ENCODE results near the gene MRPL34.
A peak's percentile ranks its signal among the peaks of the same experiment; 100 is the strongest.

Gene MRPL34

DNA sequence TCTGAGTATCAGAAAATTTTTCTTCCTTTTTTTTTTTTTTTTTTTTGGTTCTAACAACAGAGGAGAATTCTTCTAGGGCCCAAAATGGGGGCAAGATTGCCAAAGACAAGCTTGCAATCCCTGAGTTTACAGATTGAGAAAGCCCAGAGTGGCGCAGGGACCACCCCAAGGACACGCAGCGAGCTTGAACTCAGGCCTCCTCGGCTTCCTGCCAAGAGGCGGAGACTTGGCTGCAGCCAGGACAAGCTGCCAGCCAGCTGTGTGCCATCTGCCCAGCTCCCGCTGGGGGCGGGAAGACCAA lies 506 bp upstream of the MRPL34 start:
- H3K4me1 ChIP-seq (ENCODE audit: control insufficient read depth, insufficient read depth, low read length), result peaks cover 18% of the 10 kb centered on the region
- H3K9ac ChIP-seq (ENCODE audit: low read length), result no peak overlapping the region
- H3K27me3 ChIP-seq (ENCODE audit: control insufficient read depth, insufficient read depth, low read length), result no peaks in the 10 kb centered on the region
- peak overlapping the region; percentile 93 for H3K4me3 ChIP-seq (ENCODE audit: low read length)
- H3K27ac ChIP-seq (ENCODE audit: low read depth, low read length), result peak overlapping the region; percentile 92
- no peaks in the 10 kb centered on the region for H3K36me3 ChIP-seq (ENCODE audit: control insufficient read depth, insufficient read depth, low read length)

- Histone ChIP-seq H3K27ac (ENCODE audit: low read depth, low read length) (peak overlapping the region; percentile 92), H3K4me3 (ENCODE audit: low read length) (peak overlapping the region; percentile 93), H3K36me3 (ENCODE audit: control insufficient read depth, insufficient read depth, low read length) (no peaks in the 10 kb centered on the region), H3K27me3 (ENCODE audit: control insufficient read depth, insufficient read depth, low read length) (no peaks in the 10 kb centered on the region), H3K9ac (ENCODE audit: low read length) (peak overlapping the region; percentile 71), H3K4me1 (ENCODE audit: control insufficient read depth, insufficient read depth, low read length) (peaks cover 22% of the 10 kb centered on the region)
These were observed 628 bp downstream of the MRPL34 start for GRCh38 chr19:17306285-17306714.

DNA sequence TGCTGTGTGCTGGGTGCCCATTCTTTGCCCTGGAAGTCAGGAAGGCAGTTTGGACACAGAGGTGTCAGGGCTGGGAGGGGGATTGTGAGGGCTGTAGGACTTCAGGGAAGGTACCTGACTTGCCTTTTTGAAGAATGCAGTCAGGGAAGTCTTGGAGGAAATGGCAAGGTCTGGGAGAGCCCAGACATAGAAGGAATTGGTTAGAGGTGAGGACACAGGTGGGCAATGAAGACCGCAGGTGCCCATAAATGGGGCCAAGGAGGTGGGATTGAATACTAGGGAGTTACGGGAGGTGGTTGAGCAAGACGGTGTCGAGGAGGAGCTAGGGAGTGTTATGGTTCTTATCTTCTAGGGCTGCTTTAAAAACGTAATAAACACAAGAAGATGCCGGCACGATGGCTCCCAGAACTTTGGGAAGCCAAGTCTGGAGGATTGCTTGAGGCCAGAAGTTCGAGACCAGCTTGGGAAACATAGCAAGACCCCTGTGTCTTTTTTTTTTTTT lies 2.3 kb downstream of the MRPL34 start:
- Histone ChIP-seq H3K4me3 (ENCODE audit: low read length) (no peak overlapping the region), H3K27me3 (ENCODE audit: control insufficient read depth, insufficient read depth, low read length) (no peaks in the 10 kb centered on the region), H3K27ac (ENCODE audit: low read depth, low read length) (no peak overlapping the region), H3K9ac (ENCODE audit: low read length) (no peak overlapping the region), H3K4me1 (ENCODE audit: control insufficient read depth, insufficient read depth, low read length) (peaks cover 19% of the 10 kb centered on the region), H3K36me3 (ENCODE audit: control insufficient read depth, insufficient read depth, low read length) (peaks cover 6% of the 10 kb centered on the region)

GRCh38 chr19:17309198-17309964 lies 3.7 kb downstream of the MRPL34 start, which contains the start of gene DDA1:
Gene DDA1 (plus strand): TSS chr19:17309563. CDS start chr19:17309655, 92 bp downstream.
- H3K27me3 ChIP-seq (ENCODE audit: control insufficient read depth, insufficient read depth, low read length), result no peaks in the 10 kb centered on the region
- peaks cover 14% of the 10 kb centered on the region for H3K36me3 ChIP-seq (ENCODE audit: control insufficient read depth, insufficient read depth, low read length)
- peak within 1 kb of the TSS; percentile 69 for H3K9ac ChIP-seq (ENCODE audit: low read length)
- H3K4me1 ChIP-seq (ENCODE audit: control insufficient read depth, insufficient read depth, low read length), result peaks cover 14% of the 10 kb centered on the region
- H3K27ac ChIP-seq (ENCODE audit: low read depth, low read length), result peak within 1 kb of the TSS; percentile 53
- H3K4me3 ChIP-seq (ENCODE audit: low read length), result peak within 1 kb of the TSS; percentile 86

- Histone ChIP-seq H3K27ac (ENCODE audit: low read depth, low read length) (no peak overlapping the region), H3K27me3 (ENCODE audit: control insufficient read depth, insufficient read depth, low read length) (no peaks in the 10 kb centered on the region), H3K4me1 (ENCODE audit: control insufficient read depth, insufficient read depth, low read length) (peaks cover 12% of the 10 kb centered on the region)
These were observed 4.3 kb downstream of the MRPL34 start for GRCh38 chr19:17309965-17310461.

DNA sequence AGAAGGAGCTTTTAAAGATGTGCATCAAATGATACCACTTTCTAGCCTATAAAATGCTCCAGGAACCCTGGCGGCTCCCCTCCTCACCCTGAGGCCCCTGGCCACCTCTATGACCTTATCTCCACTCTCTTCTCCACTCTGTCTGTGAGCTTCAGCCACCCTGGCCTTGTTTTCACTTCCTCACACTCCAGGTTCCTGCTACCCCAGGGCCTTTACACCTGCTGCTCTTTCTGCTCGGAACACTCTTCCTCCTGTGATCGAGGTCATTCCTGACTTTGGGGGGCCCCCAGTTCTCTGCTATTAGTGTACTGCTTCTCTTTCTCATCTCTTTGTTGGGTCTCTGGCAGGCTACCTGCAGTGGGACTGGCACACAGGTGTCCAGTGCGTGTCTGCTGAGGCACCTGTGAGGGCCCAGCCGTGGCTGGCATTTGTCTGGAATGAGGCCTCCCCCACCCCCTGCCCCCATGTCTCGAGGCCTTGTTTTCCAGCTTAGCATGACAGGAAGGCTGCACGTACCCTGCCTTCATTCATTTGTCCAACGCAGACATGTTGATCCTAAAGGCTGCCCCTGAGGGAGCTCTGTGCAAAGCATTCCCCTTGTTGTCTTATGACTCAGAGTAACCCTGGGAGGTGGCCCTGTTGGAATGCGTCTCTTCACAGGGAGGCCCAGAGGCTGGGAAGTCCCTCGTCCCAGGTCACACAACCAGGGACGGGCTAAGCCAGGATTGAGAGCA lies 6.0 kb downstream of the MRPL34 start:
- no peak overlapping the region for H3K4me3 ChIP-seq (ENCODE audit: low read length)
- H3K27me3 ChIP-seq (ENCODE audit: control insufficient read depth, insufficient read depth, low read length), result no peaks in the 10 kb centered on the region
- no peak overlapping the region for H3K27ac ChIP-seq (ENCODE audit: low read depth, low read length)
- peaks cover 6% of the 10 kb centered on the region for H3K4me1 ChIP-seq (ENCODE audit: control insufficient read depth, insufficient read depth, low read length)
- peaks cover 19% of the 10 kb centered on the region for H3K36me3 ChIP-seq (ENCODE audit: control insufficient read depth, insufficient read depth, low read length)
- H3K9ac ChIP-seq (ENCODE audit: low read length), result no peak overlapping the region

More at GRCh38 chr19:17309965-17310461, 4.3 kb downstream of the MRPL34 start:
- Histone ChIP-seq H3K9ac (ENCODE audit: low read length) (no peak overlapping the region), H3K4me3 (ENCODE audit: low read length) (peak overlapping the region; percentile 86), H3K36me3 (ENCODE audit: control insufficient read depth, insufficient read depth, low read length) (peaks cover 19% of the 10 kb centered on the region)

- H3K27me3 ChIP-seq (ENCODE audit: control insufficient read depth, insufficient read depth, low read length), result no peaks in the 10 kb centered on the region
- H3K4me3 ChIP-seq (ENCODE audit: low read length), result no peak overlapping the region
- H3K4me1 ChIP-seq (ENCODE audit: control insufficient read depth, insufficient read depth, low read length), result peaks cover 6% of the 10 kb centered on the region
- H3K9ac ChIP-seq (ENCODE audit: low read length), result no peak overlapping the region
- H3K27ac ChIP-seq (ENCODE audit: low read depth, low read length), result no peak overlapping the region
- H3K36me3 ChIP-seq (ENCODE audit: control insufficient read depth, insufficient read depth, low read length), result peaks cover 19% of the 10 kb centered on the region
These were observed 6.8 kb downstream of the MRPL34 start for GRCh38 chr19:17312189-17313113.

- Histone ChIP-seq H3K4me3 (ENCODE audit: low read length) (no peak overlapping the region), H3K4me1 (ENCODE audit: control insufficient read depth, insufficient read depth, low read length) (peaks cover 6% of the 10 kb centered on the region), H3K27ac (ENCODE audit: low read depth, low read length) (no peak overlapping the region), H3K9ac (ENCODE audit: low read length) (no peak overlapping the region), H3K27me3 (ENCODE audit: control insufficient read depth, insufficient read depth, low read length) (no peaks in the 10 kb centered on the region), H3K36me3 (ENCODE audit: control insufficient read depth, insufficient read depth, low read length) (peaks cover 19% of the 10 kb centered on the region)
These were observed 8.4 kb downstream of the MRPL34 start for GRCh38 chr19:17314007-17314593.

GRCh38 chr19:17318966-17319365 lies 13.3 kb downstream of the MRPL34 start:
- no peak overlapping the region for H3K9ac ChIP-seq (ENCODE audit: low read length)
- no peak overlapping the region for H3K4me3 ChIP-seq (ENCODE audit: low read length)
- no peak overlapping the region for H3K27ac ChIP-seq (ENCODE audit: low read depth, low read length)
- H3K27me3 ChIP-seq (ENCODE audit: control insufficient read depth, insufficient read depth, low read length), result no peaks in the 10 kb centered on the region
- peaks cover 22% of the 10 kb centered on the region for H3K36me3 ChIP-seq (ENCODE audit: control insufficient read depth, insufficient read depth, low read length)
- no peaks in the 10 kb centered on the region for H3K4me1 ChIP-seq (ENCODE audit: control insufficient read depth, insufficient read depth, low read length)

DNA sequence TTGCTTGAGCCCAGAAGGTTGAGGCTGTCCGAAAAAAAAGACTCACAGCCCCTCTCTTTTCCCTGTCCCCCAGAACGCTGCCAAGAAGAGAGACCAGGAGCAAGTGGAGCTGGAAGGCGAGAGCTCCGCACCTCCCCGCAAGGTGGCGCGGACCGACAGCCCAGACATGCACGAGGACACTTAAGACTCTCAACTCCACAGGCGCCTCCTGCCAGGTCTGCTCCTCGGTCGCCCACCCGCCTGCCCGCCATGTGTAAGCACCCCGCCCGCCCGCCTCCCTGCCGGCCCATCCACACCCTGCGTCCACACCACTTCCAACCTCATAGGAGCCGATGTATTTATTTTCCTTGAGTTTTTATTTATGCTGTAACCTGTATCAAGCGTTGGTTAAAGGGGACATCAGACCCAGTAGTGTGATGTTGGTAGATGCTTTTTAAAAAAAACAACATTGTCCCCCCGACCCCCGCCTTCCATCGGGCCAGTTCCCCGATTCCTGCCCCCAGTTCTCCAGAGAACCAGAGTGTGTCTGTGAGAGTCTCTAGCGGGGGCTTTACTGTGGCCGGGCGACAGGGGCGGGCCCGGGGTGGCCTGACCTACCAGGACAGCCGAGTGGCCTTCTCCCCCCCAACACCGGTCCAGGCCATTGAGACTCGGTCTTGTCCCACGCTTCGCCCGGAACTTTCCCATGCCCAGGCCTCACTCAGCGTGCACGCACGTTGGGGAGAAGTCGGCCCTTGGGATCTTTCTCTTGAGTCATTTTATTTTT lies 14.0 kb downstream of the MRPL34 start:
- no peaks in the 10 kb centered on the region for H3K4me1 ChIP-seq (ENCODE audit: control insufficient read depth, insufficient read depth, low read length)
- no peaks in the 10 kb centered on the region for H3K27me3 ChIP-seq (ENCODE audit: control insufficient read depth, insufficient read depth, low read length)
- H3K36me3 ChIP-seq (ENCODE audit: control insufficient read depth, insufficient read depth, low read length), result peaks cover 16% of the 10 kb centered on the region
- H3K27ac ChIP-seq (ENCODE audit: low read depth, low read length), result no peak overlapping the region
- no peak overlapping the region for H3K4me3 ChIP-seq (ENCODE audit: low read length)
- no peak overlapping the region for H3K9ac ChIP-seq (ENCODE audit: low read length)

GRCh38 chr19:17320435-17320834 lies 14.8 kb downstream of the MRPL34 start:
- H3K4me1 ChIP-seq (ENCODE audit: control insufficient read depth, insufficient read depth, low read length), result no peaks in the 10 kb centered on the region
- H3K36me3 ChIP-seq (ENCODE audit: control insufficient read depth, insufficient read depth, low read length), result peaks cover 13% of the 10 kb centered on the region
- H3K27ac ChIP-seq (ENCODE audit: low read depth, low read length), result no peak overlapping the region
- H3K9ac ChIP-seq (ENCODE audit: low read length), result no peak overlapping the region
- no peak overlapping the region for H3K4me3 ChIP-seq (ENCODE audit: low read length)
- H3K27me3 ChIP-seq (ENCODE audit: control insufficient read depth, insufficient read depth, low read length), result no peaks in the 10 kb centered on the region
